Mesenchymal stem cell (in vitro differentiated cells and primary cell): Measurements from ENCODE around the gene PRSS21.

Source experiments
- DNase-seq: peaks from one replicate; pipeline ENCODE4 v3.0.0-alpha.2; 2013
- H2AFZ ChIP-seq: one replicate; pipeline ENCODE4 v1.6.1; 2013; ENCODE audit warnings: low read depth, mild to moderate bottlenecking, control low read depth, inconsistent platforms, low read length, moderate library complexity
- H2AK5ac ChIP-seq: 2 replicates; pipeline ENCODE4 v1.6.1; 2013; ENCODE audit warnings: low read length, moderate library complexity, mild to moderate bottlenecking, inconsistent platforms; ENCODE audit not compliant: severe bottlenecking
- H2BK120ac ChIP-seq: one replicate; pipeline ENCODE4 v1.6.1; 2013; ENCODE audit warnings: low read depth, mild to moderate bottlenecking, inconsistent platforms, low read length, moderate library complexity
- H2BK12ac ChIP-seq, 2 experiments: one replicate each; pipeline ENCODE4 v1.6.1; 2013; ENCODE audit warnings: inconsistent platforms in 2 of 2, low read length in 2 of 2, mild to moderate bottlenecking in 2 of 2, moderate library complexity in 2 of 2, control low read depth in 1 of 2
- H2BK15ac ChIP-seq: one replicate; pipeline ENCODE4 v1.6.1; 2013; ENCODE audit warnings: mild to moderate bottlenecking, low read depth, inconsistent platforms; ENCODE audit not compliant: poor library complexity, severe bottlenecking
- H2BK5ac ChIP-seq: 2 replicates; pipeline ENCODE4 v1.6.1; 2013; ENCODE audit warnings: low read depth, mild to moderate bottlenecking, low read length, control low read depth, inconsistent platforms; ENCODE audit not compliant: poor library complexity, severe bottlenecking
- H3K14ac ChIP-seq, 2 experiments: one replicate each; pipeline ENCODE4 v1.6.1; 2013; ENCODE audit warnings: inconsistent platforms in 2 of 2, low read length in 2 of 2, control low read depth in 1 of 2, mild to moderate bottlenecking in 1 of 2, moderate library complexity in 1 of 2
- H3K18ac ChIP-seq, 2 experiments: one replicate each; pipeline ENCODE4 v1.6.1; 2013; ENCODE audit warnings: inconsistent platforms in 2 of 2, low read length in 2 of 2, control low read depth in 1 of 2, low read depth in 1 of 2, mild to moderate bottlenecking in 1 of 2
- H3K23ac ChIP-seq, 2 experiments: one replicate each; pipeline ENCODE4 v1.6.1; 2013; ENCODE audit warnings: inconsistent platforms in 2 of 2, low read length in 2 of 2, mild to moderate bottlenecking in 2 of 2, moderate library complexity in 2 of 2, control low read depth in 1 of 2
- H3K27ac ChIP-seq: 2 replicates; pipeline ENCODE4 v1.5.1; 2013; ENCODE audit warnings: mild to moderate bottlenecking, moderate library complexity, low read length, control low read depth, inconsistent platforms; ENCODE audit not compliant: poor library complexity, severe bottlenecking
- H3K27me3 ChIP-seq, 2 experiments: 2 replicates each; pipeline versions ENCODE4 v1.6.1 to v1.7.0; 2013; ENCODE audit warnings: low read length in 2 of 2, mild to moderate bottlenecking in 2 of 2, moderate library complexity in 2 of 2, control low read depth in 1 of 2, inconsistent platforms in 1 of 2; ENCODE audit not compliant: control insufficient read depth in 1 of 2, insufficient read depth in 1 of 2
- H3K36me3 ChIP-seq, 2 experiments: 2 replicates each; pipeline versions ENCODE4 v1.6.1 to v1.7.0; 2013; ENCODE audit warnings: low read length in 2 of 2, control low read depth in 1 of 2, inconsistent platforms in 1 of 2, low read depth in 1 of 2, mild to moderate bottlenecking in 1 of 2; ENCODE audit not compliant: insufficient read depth in 2 of 2, control insufficient read depth in 1 of 2
- H3K4ac ChIP-seq, 2 experiments: one replicate each; pipeline ENCODE4 v1.6.1; 2013; ENCODE audit warnings: inconsistent platforms in 2 of 2, low read length in 2 of 2, mild to moderate bottlenecking in 2 of 2, moderate library complexity in 2 of 2, control low read depth in 1 of 2, low read depth in 1 of 2
- H3K4me1 ChIP-seq: 2 replicates; pipeline ENCODE4 v1.6.1; 2013; ENCODE audit warnings: low read depth, low read length, control low read depth; ENCODE audit not compliant: control insufficient read depth, insufficient read depth
- H3K4me2 ChIP-seq: 2 replicates; pipeline ENCODE4 v1.6.1; 2013; ENCODE audit warnings: low read length, mild to moderate bottlenecking, inconsistent platforms; ENCODE audit not compliant: poor library complexity, severe bottlenecking
- H3K4me3 ChIP-seq, 2 experiments: 2 replicates each; pipeline versions ENCODE4 v1.5.1 to v1.7.0; 2013; ENCODE audit warnings: low read length in 2 of 2, mild to moderate bottlenecking in 2 of 2, control low read depth in 1 of 2, low read depth in 1 of 2; ENCODE audit not compliant: insufficient read depth in 1 of 2
- H3K79me1 ChIP-seq: replicated peaks from 2 replicates; pipeline ENCODE4 v1.6.1; 2013; ENCODE audit warnings: mild to moderate bottlenecking, control low read depth, low read length, inconsistent platforms; ENCODE audit not compliant: poor library complexity, severe bottlenecking
- H3K9ac ChIP-seq: 2 replicates; pipeline ENCODE4 v1.7.0; 2013; ENCODE audit warnings: mild to moderate bottlenecking, low read length, moderate library complexity
- H3K9me3 ChIP-seq: 2 replicates; pipeline ENCODE4 v1.7.0; 2013; ENCODE audit warnings: mild to moderate bottlenecking, low read length; ENCODE audit not compliant: control insufficient read depth
- H4K8ac ChIP-seq: one replicate; pipeline ENCODE4 v1.6.1; 2013; ENCODE audit warnings: inconsistent platforms, mild to moderate bottlenecking, low read length, moderate library complexity
- H4K91ac ChIP-seq: one replicate; pipeline ENCODE4 v1.6.1; 2013; ENCODE audit warnings: mild to moderate bottlenecking, low read length, inconsistent platforms
- WGBS: methylation state at CpG from one replicate; pipeline ENCODE4 v1.1.7; 2013; ENCODE audit warnings: mixed read lengths; 5-methylcytosine and 5-hydroxymethylcytosine counted together

The PRSS21 gene

GRCh38 chr16:2820836-2821486 is 3.9 kb downstream of the PRSS21 start:
- Histone ChIP-seq H3K4me2 (no peak overlapping the region), H3K27ac (no peak overlapping the region), H2BK15ac (no peak overlapping the region), H2AK5ac (no peak overlapping the region), H3K14ac (no peak overlapping the region), H2BK120ac (no peak overlapping the region), H2BK12ac (no peak overlapping the region), H3K9ac (no peak overlapping the region), H3K23ac (no peak overlapping the region), H3K79me1 (no peaks in the 10 kb centered on the region), H3K4me3 (no peak overlapping the region), H2AFZ (no peak overlapping the region), H3K27me3 (peaks cover 22 to 84% of the 10 kb centered on the region in 2 experiments), H2BK5ac (no peak overlapping the region), H3K9me3 (no peaks in the 10 kb centered on the region), H3K18ac (no peak overlapping the region), H4K91ac (no peak overlapping the region), H3K4ac (no peak overlapping the region), H4K8ac (no peak overlapping the region), H3K4me1 (no peaks in the 10 kb centered on the region), H3K36me3 (peaks cover 0 to 2% of the 10 kb centered on the region in 2 experiments)
- no peak for DNase-seq
- 87% methylated on average over 12 of the region's 14 CpGs for WGBS

DNA sequence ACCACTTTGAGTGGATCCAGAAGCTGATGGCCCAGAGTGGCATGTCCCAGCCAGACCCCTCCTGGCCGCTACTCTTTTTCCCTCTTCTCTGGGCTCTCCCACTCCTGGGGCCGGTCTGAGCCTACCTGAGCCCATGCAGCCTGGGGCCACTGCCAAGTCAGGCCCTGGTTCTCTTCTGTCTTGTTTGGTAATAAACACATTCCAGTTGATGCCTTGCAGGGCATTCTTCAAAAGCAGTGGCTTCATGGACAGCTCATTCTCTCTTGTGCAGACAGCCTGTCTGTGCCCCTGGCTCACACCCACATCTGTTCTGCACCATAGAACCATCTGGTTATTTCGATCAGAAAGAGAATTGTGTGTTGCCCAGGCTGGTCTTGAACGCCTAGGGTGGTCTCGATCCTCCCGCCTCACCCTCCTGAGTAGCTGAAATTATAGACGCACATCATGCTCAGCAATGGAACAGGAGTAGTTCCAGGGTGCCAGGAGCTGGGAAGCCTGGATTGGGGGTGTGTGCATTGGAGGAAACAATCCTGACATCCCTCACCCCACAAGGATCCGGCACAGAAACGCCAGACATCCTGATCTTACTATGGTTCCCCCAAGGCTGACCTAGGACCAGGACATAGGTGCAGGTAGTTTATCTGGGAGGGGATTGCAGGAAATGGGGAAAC is 4.6 kb downstream of the PRSS21 start:
- no peak overlapping the region for H2BK15ac ChIP-seq
- H3K79me1 ChIP-seq: no peaks in the 10 kb centered on the region
- no peak overlapping the region for H3K18ac ChIP-seq
- H3K9ac ChIP-seq: no peak overlapping the region
- no peak overlapping the region for H4K91ac ChIP-seq
- H3K14ac ChIP-seq: no peak overlapping the region
- H3K4me2 ChIP-seq: no peak overlapping the region
- H3K36me3 ChIP-seq: peaks cover 0 to 2% of the 10 kb centered on the region in 2 experiments
- H3K4me3 ChIP-seq: no peak overlapping the region
- H2AFZ ChIP-seq: no peak overlapping the region
- 77% methylated on average over 7 of the region's 9 CpGs for WGBS
- H4K8ac ChIP-seq: no peak overlapping the region
- no peak for DNase-seq
- H2BK12ac ChIP-seq: no peak overlapping the region
- H2BK5ac ChIP-seq: no peak overlapping the region
- no peak overlapping the region for H3K4ac ChIP-seq
- no peak overlapping the region for H3K27ac ChIP-seq
- H3K23ac ChIP-seq: no peak overlapping the region
- no peak overlapping the region for H2BK120ac ChIP-seq
- H3K27me3 ChIP-seq: peaks cover 22 to 83% of the 10 kb centered on the region in 2 experiments
- no peaks in the 10 kb centered on the region for H3K4me1 ChIP-seq
- H3K9me3 ChIP-seq: no peaks in the 10 kb centered on the region
- no peak overlapping the region for H2AK5ac ChIP-seq

- Histone ChIP-seq H3K4me3 (no peak overlapping the region), H3K18ac (no peak overlapping the region), H3K36me3 (peaks cover 0 to 2% of the 10 kb centered on the region in 2 experiments), H2BK120ac (no peak overlapping the region), H2BK15ac (no peak overlapping the region), H3K14ac (no peak overlapping the region), H4K8ac (no peak overlapping the region), H3K27ac (no peak overlapping the region), H3K23ac (no peak overlapping the region), H2AFZ (no peak overlapping the region), H3K4ac (no peak overlapping the region), H3K9me3 (no peaks in the 10 kb centered on the region), H3K4me1 (no peaks in the 10 kb centered on the region), H3K27me3 (peaks cover 27 to 84% of the 10 kb centered on the region in 2 experiments), H4K91ac (no peak overlapping the region), H2AK5ac (no peak overlapping the region), H2BK12ac (no peak overlapping the region), H2BK5ac (no peak overlapping the region), H3K4me2 (no peak overlapping the region), H3K9ac (no peak overlapping the region), H3K79me1 (no peaks in the 10 kb centered on the region)
- no peak for DNase-seq
- WGBS: 80% methylated on average over 7 of the region's 8 CpGs
Observed at GRCh38 chr16:2822158-2822495, 5.1 kb downstream of the PRSS21 start.

GRCh38 chr16:2822496-2822895 is 5.5 kb downstream of the PRSS21 start:
- Histone ChIP-seq H3K23ac (no peak overlapping the region), H2BK120ac (no peak overlapping the region), H3K4ac (no peak overlapping the region), H3K9ac (no peak overlapping the region), H3K27ac (no peak overlapping the region), H4K91ac (no peak overlapping the region), H3K9me3 (no peaks in the 10 kb centered on the region), H2BK15ac (no peak overlapping the region), H3K18ac (no peak overlapping the region), H3K14ac (no peak overlapping the region), H3K4me3 (no peak overlapping the region), H3K27me3 (peaks cover 30 to 87% of the 10 kb centered on the region in 2 experiments), H2AK5ac (no peak overlapping the region), H3K79me1 (no peaks in the 10 kb centered on the region), H2AFZ (no peak overlapping the region), H3K4me2 (no peak overlapping the region), H2BK12ac (no peak overlapping the region), H3K36me3 (peaks cover 0 to 2% of the 10 kb centered on the region in 2 experiments), H4K8ac (no peak overlapping the region), H2BK5ac (no peak overlapping the region), H3K4me1 (no peaks in the 10 kb centered on the region)
- no peak for DNase-seq
- 91% methylated on average over 4 of the region's 4 CpGs for WGBS
